ENCODE measurements around the gene CSPG4. TPM values are rescaled to one million over a fixed set of nuclear protein-coding genes. Genes with fewer than 3 reads are reported as not detected.

Gene CSPG4
- total RNA-seq, 1 donor from 2014 or later = 0.07 TPM

GRCh38 chr15:75646944-75647364, 65.7 kb downstream of the CSPG4 start:
- peaks cover 19% of the 10 kb centered on the region for H3K27me3 ChIP-seq
- H3K36me3 ChIP-seq = no peaks in the 10 kb centered on the region
- peak overlapping the region; percentile 89 for H3K4me3 ChIP-seq
- no peak overlapping the region for H3K27ac ChIP-seq
- Mint-ChIP-seq H3K27ac (no peak overlapping the region), H3K4me1 (peaks cover 44% of the 10 kb centered on the region), H3K36me3 (peaks cover 16% of the 10 kb centered on the region), H3K27me3 (ENCODE audit: insufficient read depth, low read depth) (peaks cover 10% of the 10 kb centered on the region), H3K9me3 (no peaks in the 10 kb centered on the region), H3K4me3 (peak overlapping the region; percentile 82)
- peaks cover 28% of the 10 kb centered on the region for H3K4me1 ChIP-seq
- peaks cover 33% of the 10 kb centered on the region for H4K20me1 ChIP-seq (ENCODE audit: low read depth)
- H2AFZ ChIP-seq (replicated peaks) = peak overlapping the region; percentile 89
- DNase-seq (ENCODE audit: low spot score) = peak; percentile 46
- no peak for TF ChIP-seq CTCF (IDR thresholded peaks at IDR 0.05)
- TF ChIP-seq EZH2phosphoT487 (IDR thresholded peaks at IDR 0.05) = no peak
- no peak for TF ChIP-seq EZH2 (IDR thresholded peaks at IDR 0.05)
- H3K4me2 ChIP-seq = peak overlapping the region; percentile 92
- H3K9me3 ChIP-seq (ENCODE audit: low read depth) = no peaks in the 10 kb centered on the region
- H3K79me2 ChIP-seq (ENCODE audit: low read depth) = peaks cover 36% of the 10 kb centered on the region
- peak overlapping the region; percentile 70 for H3K9ac ChIP-seq
- H3F3A ChIP-seq (ENCODE audit: low read depth) = peaks cover 32% of the 10 kb centered on the region

DNA sequence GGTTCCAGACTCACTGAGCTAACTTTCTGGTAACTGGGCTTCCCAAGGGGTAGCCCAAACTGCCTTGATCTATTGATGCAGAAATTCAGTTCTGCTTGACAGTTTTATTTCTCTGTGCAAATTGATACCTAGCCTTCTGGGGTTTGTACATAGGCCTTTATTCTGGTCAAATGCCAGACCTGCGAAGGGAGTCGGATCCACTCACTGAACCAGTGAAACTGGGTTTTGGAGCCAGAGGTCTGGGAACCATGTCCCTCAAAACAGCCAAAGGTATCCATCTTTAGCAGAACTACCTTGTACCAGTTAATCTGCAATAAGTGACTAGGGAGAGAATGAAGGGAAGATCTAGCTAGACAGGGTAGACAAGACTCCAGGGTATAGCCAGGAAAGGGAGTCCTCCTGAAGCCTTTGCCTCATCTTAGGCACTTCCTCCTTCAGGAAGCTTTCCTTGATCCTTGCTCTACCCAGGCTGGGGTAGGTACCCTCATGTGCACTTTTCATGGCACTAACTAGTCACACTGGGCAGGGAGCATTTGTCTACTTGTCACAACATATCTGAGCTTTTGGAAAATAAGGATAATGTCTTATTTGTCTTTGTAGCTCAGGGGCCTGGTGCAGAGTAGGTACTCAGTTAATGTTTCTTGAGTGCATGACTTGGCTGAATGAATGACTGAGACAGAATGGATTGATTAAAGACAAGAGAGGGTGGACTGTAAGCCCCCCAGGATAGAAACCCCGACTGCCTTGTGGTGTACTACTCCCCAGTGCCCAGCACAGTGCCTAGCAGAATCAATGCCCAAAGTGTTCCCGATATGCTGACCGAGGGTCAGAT, 66.3 kb downstream of the CSPG4 start:
- DNase-seq (ENCODE audit: low spot score) = no peak
- Histone ChIP-seq H3K4me2 (peak overlapping the region; percentile 92), H3F3A (ENCODE audit: low read depth) (peaks cover 36% of the 10 kb centered on the region), H3K4me3 (peak overlapping the region; percentile 89), H4K20me1 (ENCODE audit: low read depth) (peaks cover 27% of the 10 kb centered on the region), H3K4me1 (peaks cover 22% of the 10 kb centered on the region), H3K27me3 (peaks cover 19% of the 10 kb centered on the region), H3K79me2 (ENCODE audit: low read depth) (peaks cover 30% of the 10 kb centered on the region), H2AFZ (replicated peaks) (peak overlapping the region; percentile 89), H3K9me3 (ENCODE audit: low read depth) (no peaks in the 10 kb centered on the region), H3K9ac (no peak overlapping the region), H3K27ac (no peak overlapping the region), H3K36me3 (no peaks in the 10 kb centered on the region)
- TF ChIP-seq EZH2phosphoT487 (IDR thresholded peaks at IDR 0.05) = no peak
- no peak for TF ChIP-seq EZH2 (IDR thresholded peaks at IDR 0.05)
- TF ChIP-seq CTCF (IDR thresholded peaks at IDR 0.05) = no peak
- Mint-ChIP-seq H3K4me1 (peaks cover 40% of the 10 kb centered on the region), H3K4me3 (peak overlapping the region; percentile 82), H3K9me3 (no peaks in the 10 kb centered on the region), H3K27me3 (ENCODE audit: insufficient read depth, low read depth) (peaks cover 10% of the 10 kb centered on the region), H3K36me3 (peaks cover 16% of the 10 kb centered on the region), H3K27ac (no peak overlapping the region)

- H3K27me3 Mint-ChIP-seq (ENCODE audit: insufficient read depth, low read depth) = peaks cover 11% of the 10 kb centered on the region
These were observed 68.3 kb downstream of the CSPG4 start for GRCh38 chr15:75644376-75644775.

More at GRCh38 chr15:75644376-75644775, 68.3 kb downstream of the CSPG4 start:
- Histone ChIP-seq H3K27ac (no peak overlapping the region), H3F3A (ENCODE audit: low read depth) (peaks cover 46% of the 10 kb centered on the region), H4K20me1 (ENCODE audit: low read depth) (peaks cover 12% of the 10 kb centered on the region), H3K9me3 (ENCODE audit: low read depth) (no peaks in the 10 kb centered on the region), H3K79me2 (ENCODE audit: low read depth) (peaks cover 17% of the 10 kb centered on the region), H3K36me3 (no peaks in the 10 kb centered on the region), H3K9ac (no peak overlapping the region), H3K27me3 (peaks cover 19% of the 10 kb centered on the region), H3K4me1 (peaks cover 7% of the 10 kb centered on the region), H2AFZ (replicated peaks) (no peak overlapping the region), H3K4me3 (no peak overlapping the region), H3K4me2 (no peak overlapping the region)
- Mint-ChIP-seq H3K4me1 (peaks cover 26% of the 10 kb centered on the region), H3K27ac (no peak overlapping the region), H3K9me3 (no peaks in the 10 kb centered on the region), H3K36me3 (no peaks in the 10 kb centered on the region), H3K4me3 (peak overlapping the region; percentile 36)
- TF ChIP-seq CTCF (IDR thresholded peaks at IDR 0.05) = no peak
- no peak for TF ChIP-seq EZH2phosphoT487 (IDR thresholded peaks at IDR 0.05)
- TF ChIP-seq EZH2 (IDR thresholded peaks at IDR 0.05) = no peak
- no peak for DNase-seq (ENCODE audit: low spot score)
